ENCODE results near the gene HAUS3.

GRCh38 chr4:2267320-2267811 lies 25.4 kb upstream of the HAUS3 start:
- TF ChIP-seq CTCF (conservative IDR thresholded peaks at IDR 0.05; ENCODE audit: low read length) (no peak), EZH2phosphoT487 (IDR thresholded peaks at IDR 0.05; ENCODE audit: borderline replicate concordance, low read depth, low read length) (no peak)

Measured in OCI-LY7 (cell line).